Measurements from ENCODE around the gene HDHD2. TPM values are rescaled to one million over a fixed set of nuclear protein-coding genes. Genes with fewer than 3 reads are reported as not detected.
A peak's percentile ranks its signal among the peaks of the same experiment; 100 is the strongest.
"Not testable (repeated sequence)": the region's sequence is repeated elsewhere in the genome, so short reads cannot be mapped to it uniquely, and the experiment has no call there.

The HDHD2 gene, protein sequence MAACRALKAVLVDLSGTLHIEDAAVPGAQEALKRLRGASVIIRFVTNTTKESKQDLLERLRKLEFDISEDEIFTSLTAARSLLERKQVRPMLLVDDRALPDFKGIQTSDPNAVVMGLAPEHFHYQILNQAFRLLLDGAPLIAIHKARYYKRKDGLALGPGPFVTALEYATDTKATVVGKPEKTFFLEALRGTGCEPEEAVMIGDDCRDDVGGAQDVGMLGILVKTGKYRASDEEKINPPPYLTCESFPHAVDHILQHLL
- total RNA-seq: 10 to 100 TPM; 26.9 to 91.1 (median 69.6) TPM
- 100 to 1,000 TPM in 1 of 3 donors, 10 to 100 TPM in 2; 23.5 to 100 (median 42.0) TPM for polyA plus RNA-seq
- long read RNA-seq, donor 1, transcript HDHD2-201 (7 exons, 2,212 nt): major isoform, 26 of 40 reads
- long read RNA-seq, donor 1, partial matches to known transcripts: 7 of 40 reads
- long read RNA-seq, donor 1, other reads (novel, unspliced or antisense): 0 of 40 reads
- long read RNA-seq, donor 2, transcript HDHD2-205 (7 exons, 2,224 nt): major isoform, 8 of 25 reads
- long read RNA-seq, donor 2, partial matches to known transcripts: 10 of 25 reads
- long read RNA-seq, donor 2, other reads (novel, unspliced or antisense): 0 of 25 reads
- long read RNA-seq, donor 3, transcript HDHD2-205 (7 exons, 2,224 nt): minor isoform, 5 of 31 reads
- long read RNA-seq, donor 3, transcript HDHD2-206 (1 exons, 3,229 nt): minor isoform, 7 of 31 reads
- long read RNA-seq, donor 3, transcript HDHD2-201 (7 exons, 2,212 nt): major isoform, 19 of 31 reads
- long read RNA-seq, donor 3, partial matches to known transcripts: 0 of 31 reads
- long read RNA-seq, donor 3, other reads (novel, unspliced or antisense): 0 of 31 reads
- long read RNA-seq, donor 4, transcript HDHD2-201 (7 exons, 2,212 nt): major isoform, 49 of 82 reads
- long read RNA-seq, donor 4, transcript HDHD2-205 (7 exons, 2,224 nt): minor isoform, 21 of 82 reads
- long read RNA-seq, donor 4, partial matches to known transcripts: 2 of 82 reads
- long read RNA-seq, donor 4, other reads (novel, unspliced or antisense): 7 of 82 reads
- long read RNA-seq, donor 5, transcript HDHD2-205 (7 exons, 2,224 nt): minor isoform, 47 of 204 reads
- long read RNA-seq, donor 5, transcript HDHD2-201 (7 exons, 2,212 nt): major isoform, 134 of 204 reads
- long read RNA-seq, donor 5, partial matches to known transcripts: 1 of 204 reads
- long read RNA-seq, donor 5, other reads (novel, unspliced or antisense): 20 of 204 reads
- long read RNA-seq, donor 6, transcript HDHD2-201 (7 exons, 2,212 nt): major isoform, 26 of 44 reads
- long read RNA-seq, donor 6, transcript HDHD2-205 (7 exons, 2,224 nt): minor isoform, 11 of 44 reads
- long read RNA-seq, donor 6, partial matches to known transcripts: 1 of 44 reads
- long read RNA-seq, donor 6, other reads (novel, unspliced or antisense): 3 of 44 reads
- long read RNA-seq, donor 7, transcript HDHD2-201 (7 exons, 2,212 nt): major isoform, 5 of 11 reads
- long read RNA-seq, donor 7, transcript HDHD2-206 (1 exons, 3,229 nt): major isoform, 5 of 11 reads
- long read RNA-seq, donor 7, partial matches to known transcripts: 0 of 11 reads
- long read RNA-seq, donor 7, other reads (novel, unspliced or antisense): 0 of 11 reads
- long read RNA-seq, donor 8, transcript HDHD2-205 (7 exons, 2,224 nt): minor isoform, 12 of 46 reads
- long read RNA-seq, donor 8, transcript HDHD2-201 (7 exons, 2,212 nt): major isoform, 18 of 46 reads
- long read RNA-seq, donor 8, partial matches to known transcripts: 15 of 46 reads
- long read RNA-seq, donor 8, other reads (novel, unspliced or antisense): 0 of 46 reads
- long read RNA-seq, donor 9, transcript HDHD2-201 (7 exons, 2,212 nt): major isoform, 19 of 31 reads
- long read RNA-seq, donor 9, transcript HDHD2-205 (7 exons, 2,224 nt): minor isoform, 7 of 31 reads
- long read RNA-seq, donor 9, partial matches to known transcripts: 0 of 31 reads
- long read RNA-seq, donor 9, other reads (novel, unspliced or antisense): 0 of 31 reads
- long read RNA-seq, donor 10, partial matches to known transcripts: 0 of 5 reads
- long read RNA-seq, donor 10, other reads (novel, unspliced or antisense): 0 of 5 reads

DNA sequence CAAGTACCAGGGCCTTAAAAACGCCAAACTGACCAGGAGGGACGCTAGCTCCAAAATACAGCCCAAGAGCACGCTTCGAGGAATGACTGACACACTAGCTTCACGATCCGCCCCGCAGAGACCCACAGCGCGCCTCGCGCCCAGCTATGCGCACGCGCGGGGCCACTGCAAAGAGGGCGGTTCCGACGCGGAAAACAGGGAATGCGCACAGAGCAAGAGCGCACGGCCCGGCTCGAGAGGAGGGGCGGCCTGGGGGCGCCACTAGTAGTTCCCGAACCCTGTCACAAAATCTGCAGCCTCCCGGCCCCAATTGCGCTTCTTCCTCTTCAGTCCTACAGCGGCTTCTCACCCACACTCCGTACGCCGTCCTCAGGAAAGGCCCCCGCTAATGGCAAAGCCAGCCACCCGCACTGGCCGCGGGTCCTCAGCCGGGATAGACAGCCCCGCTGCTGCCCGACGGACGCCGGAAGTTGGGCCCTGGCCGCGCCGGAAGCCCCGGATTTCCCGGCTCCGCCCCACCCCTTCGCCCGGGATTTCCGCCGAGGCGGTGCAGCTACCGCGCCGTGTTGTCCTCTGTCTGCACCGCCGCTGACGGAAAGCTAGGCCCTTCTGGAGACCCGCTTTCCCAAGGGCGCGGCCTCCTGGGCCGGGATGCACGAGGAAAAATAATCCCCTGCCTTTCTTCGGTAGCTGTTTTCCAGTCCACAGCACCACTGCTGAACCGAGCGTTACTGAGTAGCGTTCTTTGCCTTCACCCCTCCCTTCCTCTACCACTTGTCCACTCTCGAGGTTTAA, at the start of gene HDHD2:
Gene HDHD2, minus strand, starts transcription at position 472 of the 795 bp plus-strand sequence. CDS start 14,061 bp downstream, outside the sequence.
- Histone ChIP-seq H3K4me3 (peak within 1 kb of the TSS; percentile 56 to 81 (median 67)), H3K4me1 (replicated peaks in 1 of 2) (peaks cover 8 to 38% of the 10 kb centered on the region in 2 donors), H3K36me3 (replicated peaks in 1 of 2) (peaks cover 0 to 17% of the 10 kb centered on the region in 2 donors), H3K27me3 (no peaks in the 10 kb centered on the region), H3K9me3 (replicated peaks in 1 of 3) (no peaks in the 10 kb centered on the region), H3K27ac (peak within 1 kb of the TSS; percentile 83 to 95 (median 92))
- WGBS, 4 donors: 0% methylated on average over 14 to 70 of the region's 70 CpGs
- peak; percentile 82 to 89 (median 86) for DNase-seq
- intact Hi-C loops (cut with DNase I): no loop called here
- TF ChIP-seq POLR2A (IDR thresholded peaks at IDR 0.05): peak; percentile 83 to 86
- TF ChIP-seq, protein P1, sequence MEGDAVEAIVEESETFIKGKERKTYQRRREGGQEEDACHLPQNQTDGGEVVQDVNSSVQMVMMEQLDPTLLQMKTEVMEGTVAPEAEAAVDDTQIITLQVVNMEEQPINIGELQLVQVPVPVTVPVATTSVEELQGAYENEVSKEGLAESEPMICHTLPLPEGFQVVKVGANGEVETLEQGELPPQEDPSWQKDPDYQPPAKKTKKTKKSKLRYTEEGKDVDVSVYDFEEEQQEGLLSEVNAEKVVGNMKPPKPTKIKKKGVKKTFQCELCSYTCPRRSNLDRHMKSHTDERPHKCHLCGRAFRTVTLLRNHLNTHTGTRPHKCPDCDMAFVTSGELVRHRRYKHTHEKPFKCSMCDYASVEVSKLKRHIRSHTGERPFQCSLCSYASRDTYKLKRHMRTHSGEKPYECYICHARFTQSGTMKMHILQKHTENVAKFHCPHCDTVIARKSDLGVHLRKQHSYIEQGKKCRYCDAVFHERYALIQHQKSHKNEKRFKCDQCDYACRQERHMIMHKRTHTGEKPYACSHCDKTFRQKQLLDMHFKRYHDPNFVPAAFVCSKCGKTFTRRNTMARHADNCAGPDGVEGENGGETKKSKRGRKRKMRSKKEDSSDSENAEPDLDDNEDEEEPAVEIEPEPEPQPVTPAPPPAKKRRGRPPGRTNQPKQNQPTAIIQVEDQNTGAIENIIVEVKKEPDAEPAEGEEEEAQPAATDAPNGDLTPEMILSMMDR (IDR thresholded peaks at IDR 0.05): peak in 1 of 6 experiments; percentile 3

DNA sequence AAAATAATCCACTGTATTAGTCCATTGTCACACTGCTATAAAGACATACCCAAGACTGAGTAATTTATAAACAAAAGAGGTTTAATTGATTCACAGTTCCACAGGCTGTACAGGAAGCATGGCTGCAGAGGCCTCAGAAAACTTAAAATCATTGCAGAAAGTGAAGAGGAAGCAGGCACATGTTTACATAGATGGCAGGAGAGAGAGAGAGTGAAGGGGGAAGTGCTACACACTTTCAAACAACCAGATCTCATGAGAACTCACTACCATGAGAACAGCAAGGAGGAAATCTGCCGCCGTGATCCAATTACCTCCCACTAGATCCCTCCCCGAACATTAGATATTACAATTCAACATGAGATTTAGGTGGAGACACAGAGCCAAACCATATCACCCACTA, 45.7 kb upstream of the HDHD2 start:
- H3K9me3 ChIP-seq (replicated peaks in 1 of 3); intact Hi-C loops (cut with DNase I); H3K27ac ChIP-seq; H3K4me3 ChIP-seq; H3K36me3 ChIP-seq (replicated peaks in 1 of 2); H3K4me1 ChIP-seq (replicated peaks in 1 of 2); H3K27me3 ChIP-seq; DNase-seq: not testable (repeated sequence)
- 71 to 76% (median 75%) methylated on average over 3 of the region's 3 CpGs for WGBS, 4 donors

DNA sequence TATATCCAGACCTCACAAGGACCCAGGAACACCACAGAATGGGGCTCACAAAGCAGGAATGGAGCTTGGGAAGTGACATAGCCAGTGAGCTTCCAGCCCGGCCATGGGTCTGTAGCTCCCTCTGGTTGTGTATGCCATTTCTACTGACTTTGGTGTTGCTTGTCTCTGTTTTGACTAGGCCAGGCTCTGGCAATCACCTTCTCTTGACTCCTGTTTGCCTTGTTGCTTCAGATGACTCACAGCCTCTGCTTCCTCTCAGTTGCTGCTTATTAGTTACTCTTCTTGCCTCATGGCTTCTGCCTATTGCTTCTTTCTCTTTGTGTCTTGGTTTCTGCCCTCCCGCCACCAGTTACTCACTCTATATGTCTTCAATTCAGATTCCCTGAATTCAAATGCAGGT, 41.7 kb upstream of the HDHD2 start:
- Histone ChIP-seq H3K4me1 (replicated peaks in 1 of 2) (no peaks in the 10 kb centered on the region), H3K36me3 (replicated peaks in 1 of 2) (no peaks in the 10 kb centered on the region), H3K4me3 (no peak overlapping the region), H3K9me3 (replicated peaks in 1 of 3) (no peaks in the 10 kb centered on the region), H3K27ac (no peak overlapping the region), H3K27me3 (no peaks in the 10 kb centered on the region)
- TF ChIP-seq POLR2A (IDR thresholded peaks at IDR 0.05): no peak
- TF ChIP-seq, protein P1 (IDR thresholded peaks at IDR 0.05): no peak
- no peak for DNase-seq
- WGBS, 4 donors: 88 to 98% (median 95%) methylated on average over 2 of the region's 2 CpGs
- intact Hi-C loops (cut with DNase I): no loop called here
